GM21619 (cell line): ENCODE measurements around the gene PPWD1.

Experiments
- ATAC-seq: cut with Tn5 transposase; IDR thresholded peaks from one replicate; pipeline ENCODE4 v1.9.1; 2021; ENCODE audit not compliant: unreplicated experiment

The PPWD1 gene

DNA sequence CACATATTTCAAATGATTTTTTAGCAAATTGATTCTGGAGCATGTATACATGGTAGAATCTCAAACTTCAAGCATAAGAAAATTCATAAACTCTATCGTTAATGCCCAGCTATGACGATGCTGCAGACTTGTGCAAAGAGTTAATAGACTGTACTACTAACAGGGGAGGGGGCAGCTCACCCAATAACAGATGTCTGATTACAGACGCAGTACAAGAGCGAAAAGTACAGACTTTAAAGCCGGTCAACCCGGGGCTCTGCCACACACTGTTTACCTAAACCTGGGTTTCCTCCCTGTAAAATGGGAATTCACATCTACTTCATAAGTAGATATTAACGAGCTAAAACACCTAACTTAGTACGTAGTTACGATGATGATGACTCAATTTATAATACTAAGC lies 60.4 kb downstream of the PPWD1 start:
- ATAC-seq = no peak

DNA sequence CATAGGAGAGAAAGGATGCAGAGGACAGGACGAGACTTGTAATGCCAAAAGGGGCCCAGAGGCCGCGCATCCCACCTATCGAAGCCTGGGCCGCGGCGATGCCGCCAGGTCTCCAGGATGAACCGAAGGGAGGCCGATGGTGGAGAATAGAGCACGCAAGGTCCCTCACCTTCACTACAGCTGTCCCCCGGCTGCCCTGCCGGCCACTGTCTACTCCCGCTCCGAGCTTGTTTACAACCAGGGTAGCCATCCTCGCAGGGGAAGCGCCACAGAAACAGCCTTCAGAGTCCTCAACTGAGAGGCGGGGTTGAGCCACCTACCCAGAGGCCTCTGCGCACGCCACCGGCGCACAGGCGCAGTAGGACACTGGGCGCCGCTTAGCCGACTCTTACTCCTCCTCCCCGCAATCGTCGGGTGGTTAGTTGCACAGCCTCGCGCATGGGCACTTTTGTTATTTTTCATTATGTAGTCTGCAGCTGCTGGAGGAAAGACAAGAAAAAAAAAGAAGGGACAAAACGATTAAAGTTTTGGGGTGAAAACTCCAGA lies 61.0 kb downstream of the PPWD1 start, which contains the start of gene TRIM23:
Gene TRIM23, minus strand, starts transcription at position 309 of the 546 bp plus-strand sequence. Its CDS starts 59 bp downstream, at position 250.
- ATAC-seq = peak; percentile 95

DNA sequence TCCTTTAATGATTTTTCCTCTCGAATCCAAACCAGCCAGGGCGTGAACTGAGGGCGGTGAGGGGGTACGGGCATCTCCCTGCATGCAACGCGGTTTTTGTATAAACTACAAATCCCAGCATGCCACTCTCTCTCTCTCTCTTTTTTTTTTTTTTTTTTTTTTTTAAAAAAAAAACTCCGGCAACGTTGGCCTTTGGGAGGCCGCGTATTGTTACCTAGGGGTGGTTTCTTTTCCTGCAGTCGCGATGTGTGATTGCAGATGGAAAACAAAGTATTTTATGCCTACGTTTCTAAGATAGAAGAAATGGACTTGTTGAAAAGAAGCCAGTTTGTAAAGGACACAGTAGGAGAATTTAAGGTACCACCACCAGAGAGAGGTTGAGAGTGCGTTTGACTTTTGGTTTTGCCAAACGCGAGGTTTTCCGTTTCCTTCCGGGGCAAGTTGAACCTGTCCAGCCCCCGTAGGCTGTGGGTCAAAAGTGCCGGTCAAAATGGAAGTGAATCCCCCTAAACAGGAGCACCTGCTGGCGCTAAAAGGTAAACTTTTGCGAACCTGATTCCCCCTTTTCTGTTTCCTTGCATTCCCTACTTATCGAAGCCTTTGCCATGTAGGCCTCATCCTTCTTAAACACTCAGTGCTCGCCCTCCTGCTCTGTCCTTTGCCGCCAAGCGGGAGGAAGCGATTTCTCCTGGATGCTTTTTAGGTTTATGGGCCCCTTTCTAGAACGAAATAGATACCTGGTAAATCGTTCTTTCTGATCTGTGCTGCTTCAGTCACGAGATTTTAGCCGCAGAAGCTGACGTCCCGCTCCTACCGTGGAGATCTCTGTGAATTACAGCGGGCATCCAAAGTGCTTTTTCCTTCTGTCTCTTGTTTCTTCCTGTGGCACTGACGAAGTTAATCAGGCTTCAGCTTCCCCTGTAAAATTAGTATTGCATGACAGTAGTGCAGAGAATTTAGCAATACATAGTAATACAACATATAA lies 61.8 kb downstream of the PPWD1 start, which contains the start of the genes SHLD3 and TRAPPC13:
Gene SHLD3, plus strand, starts transcription at position 457 of the 985 bp plus-strand sequence. CDS start 4,561 bp downstream, outside the sequence.
Gene TRAPPC13, plus strand, starts transcription at position 457 of the 985 bp plus-strand sequence. Its CDS starts 34 bp downstream, at position 491.
- ATAC-seq = peak; percentile 70

DNA sequence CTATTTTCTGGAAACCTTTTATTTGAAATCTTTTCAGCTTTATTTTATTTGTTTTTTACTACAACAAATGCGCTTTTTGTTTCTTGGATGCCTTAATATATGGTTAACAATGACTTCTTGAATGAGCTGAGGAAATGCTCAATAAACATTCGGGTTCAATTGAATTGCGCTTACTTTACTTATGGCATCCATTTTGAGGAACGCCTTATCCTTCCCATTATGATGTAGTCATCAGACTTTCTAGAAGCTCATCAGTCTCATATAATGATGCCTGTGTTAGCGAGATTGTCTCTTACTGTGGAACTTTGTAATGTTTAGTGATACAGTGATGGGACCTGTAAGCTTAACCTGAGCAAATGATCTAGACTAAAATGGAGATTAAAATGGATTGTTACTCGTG lies 62.6 kb downstream of the PPWD1 start:
- ATAC-seq = no peak

DNA sequence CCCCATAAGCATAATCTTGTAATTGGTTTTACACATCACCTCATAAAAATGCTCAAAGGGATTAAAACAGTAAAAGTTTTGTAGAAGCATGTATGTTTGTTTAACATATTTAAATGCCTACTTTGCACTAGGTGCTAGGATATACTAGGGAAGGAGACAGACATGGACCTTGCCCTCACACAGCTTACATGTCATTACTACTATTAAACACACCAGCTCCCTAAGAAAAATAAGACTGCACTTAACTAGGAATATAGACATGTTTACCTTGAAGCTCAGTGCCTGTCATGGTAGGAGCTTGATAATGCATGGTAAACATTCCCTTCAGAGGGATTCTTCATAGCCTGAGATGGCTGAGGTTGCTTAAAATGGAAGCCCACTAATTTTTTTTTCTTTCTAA lies 67.9 kb downstream of the PPWD1 start:
- no peak for ATAC-seq
